ENCODE data around the gene TRPM5. TPM values are rescaled to one million over a fixed set of nuclear protein-coding genes. Genes with fewer than 3 reads are reported as not detected.

The TRPM5 gene
- total and polyA plus RNA-seq, 4 donors = 0.05 TPM; not detected in 3

- no peaks in the 10 kb centered on the region for H3K36me3 ChIP-seq (ENCODE audit: control insufficient read depth in 4 of 4, insufficient read depth in 3 of 4, low read depth in 1 of 4, low read length in 3 of 4)
- peaks cover 0 to 3% (median 1%) of the 10 kb centered on the region in 4 donors for H3K27me3 ChIP-seq (ENCODE audit: control insufficient read depth in 4 of 4, insufficient read depth in 4 of 4, low read length in 3 of 4)
- no peak for TF ChIP-seq RAD21 (IDR thresholded peaks at IDR 0.05)
- TF ChIP-seq REST (IDR thresholded peaks at IDR 0.05) = no peak
- H3K27ac ChIP-seq (ENCODE audit: low read depth in 1 of 2, low read length in 2 of 2) = no peak overlapping the region
- no peak for DNase-seq (ENCODE audit: low spot score)
- H3K4me3 ChIP-seq (ENCODE audit: low read depth in 1 of 3, low read length in 3 of 3) = no peak overlapping the region
- H3K9ac ChIP-seq (ENCODE audit: low read depth in 1 of 2, low read length in 2 of 2) = no peak overlapping the region
- WGBS = 71% methylated on average over 4 of the region's 4 CpGs
- peaks cover 0 to 6% (median 1%) of the 10 kb centered on the region in 4 donors for H3K4me1 ChIP-seq (ENCODE audit: control insufficient read depth in 4 of 4, insufficient read depth in 4 of 4, low read length in 3 of 4)
- no peaks in the 10 kb centered on the region for H3K9me3 ChIP-seq (ENCODE audit: control insufficient read depth in 4 of 4, low read length in 3 of 4)
Observed at GRCh38 chr11:2441171-2441570, 3.1 kb downstream of the TRPM5 start.

- H3K36me3 ChIP-seq (ENCODE audit: control insufficient read depth in 4 of 4, insufficient read depth in 3 of 4, low read depth in 1 of 4, low read length in 3 of 4) = no peaks in the 10 kb centered on the region
- no peak overlapping the region for H3K4me3 ChIP-seq (ENCODE audit: low read depth in 1 of 3, low read length in 3 of 3)
- H3K27me3 ChIP-seq (ENCODE audit: control insufficient read depth in 4 of 4, insufficient read depth in 4 of 4, low read length in 3 of 4) = peaks cover 0 to 3% (median 1%) of the 10 kb centered on the region in 4 donors
- H3K9me3 ChIP-seq (ENCODE audit: control insufficient read depth in 4 of 4, low read length in 3 of 4) = no peaks in the 10 kb centered on the region
- DNase-seq (ENCODE audit: low spot score) = no peak
- TF ChIP-seq NR2F2 (IDR thresholded peaks at IDR 0.05) (no peak), GABPA (IDR thresholded peaks at IDR 0.05 in 1 of 2, conservative IDR thresholded peaks at IDR 0.05 in 1 of 2) (no peak), YY1 (IDR thresholded peaks at IDR 0.05) (no peak), JUND (IDR thresholded peaks at IDR 0.05) (no peak), MAX (IDR thresholded peaks at IDR 0.05) (no peak), CTCF (IDR thresholded peaks at IDR 0.05; ENCODE audit: low read depth, low read length, missing input control) (no peak), ZBTB33 (IDR thresholded peaks at IDR 0.05) (no peak), SP1 (IDR thresholded peaks at IDR 0.05) (no peak), REST (IDR thresholded peaks at IDR 0.05) (no peak), ATF3 (IDR thresholded peaks at IDR 0.05) (no peak), TAF1 (conservative IDR thresholded peaks at IDR 0.05) (no peak), FOXA1 (IDR thresholded peaks at IDR 0.05) (no peak), HNF4G (IDR thresholded peaks at IDR 0.05) (no peak), HNF4A (conservative IDR thresholded peaks at IDR 0.05) (no peak), EGR1 (IDR thresholded peaks at IDR 0.05; ENCODE audit: low read depth in 2 of 2) (no peak), FOXA2 (IDR thresholded peaks at IDR 0.05) (no peak), RXRA (IDR thresholded peaks at IDR 0.05) (no peak), RAD21 (IDR thresholded peaks at IDR 0.05) (no peak)
- WGBS = 73% methylated on average over 8 of the region's 8 CpGs
- H3K9ac ChIP-seq (ENCODE audit: low read depth in 1 of 2, low read length in 2 of 2) = no peak overlapping the region
- no peak overlapping the region for H3K27ac ChIP-seq (ENCODE audit: low read depth in 1 of 2, low read length in 2 of 2)
- peaks cover 0 to 6% (median 1%) of the 10 kb centered on the region in 4 donors for H3K4me1 ChIP-seq (ENCODE audit: control insufficient read depth in 4 of 4, insufficient read depth in 4 of 4, low read length in 3 of 4)
Observed at GRCh38 chr11:2440646-2441045, 3.7 kb downstream of the TRPM5 start.

Measured in liver (tissue), 9 donors.